Cardiac fibroblast (primary cell): ENCODE results near the gene MRO.

ENCODE experiments used
- DNase-seq, 2 donors: peaks; one replicate each; pipeline versions ENCODE4 v3.0.0 to v3.0.0-alpha.2; 2010; ENCODE audit warnings: low read depth in 2 of 2
- H3K4me3 ChIP-seq, 2 donors: replicated peaks in 1 of 2; 1 replicate in 1 of 2; 2 replicates in 1 of 2; pipeline ENCODE4 v1.5.1; 2011; ENCODE audit warnings: low read depth in 2 of 2, low read length in 2 of 2, mild to moderate bottlenecking in 2 of 2, moderate library complexity in 1 of 2
- CTCF ChIP-seq: IDR thresholded peaks from one replicate; pipeline ENCODE4 v1.5.1; 2011; ENCODE audit warnings: low read depth, mild to moderate bottlenecking, low read length, inconsistent platforms

Gene MRO

GRCh38 chr18:50797142-50797541 is 22.7 kb downstream of the MRO start:
- DNase-seq = no peak
- H3K4me3 ChIP-seq = no peak overlapping the region
- TF ChIP-seq CTCF = no peak

- no peak for TF ChIP-seq CTCF
- no peak for DNase-seq
- no peak overlapping the region for H3K4me3 ChIP-seq
These were observed 23.3 kb downstream of the MRO start for GRCh38 chr18:50796495-50796894.

- H3K4me3 ChIP-seq = no peak overlapping the region
- TF ChIP-seq CTCF = no peak
- no peak for DNase-seq
These were observed 25.9 kb downstream of the MRO start for GRCh38 chr18:50793641-50794565.

- no peak for TF ChIP-seq CTCF
These were observed 26.9 kb downstream of the MRO start for GRCh38 chr18:50792885-50793284.

GRCh38 chr18:50791599-50792438 is 28.0 kb downstream of the MRO start:
- DNase-seq = no peak
- no peak for TF ChIP-seq CTCF
- H3K4me3 ChIP-seq = no peak overlapping the region

More at GRCh38 chr18:50792885-50793284, 26.9 kb downstream of the MRO start:
- no peak overlapping the region for H3K4me3 ChIP-seq
- DNase-seq = no peak

GRCh38 chr18:50790948-50791347 is 28.9 kb downstream of the MRO start:
- no peak for DNase-seq

More at GRCh38 chr18:50790948-50791347, 28.9 kb downstream of the MRO start:
- no peak overlapping the region for H3K4me3 ChIP-seq
- no peak for TF ChIP-seq CTCF
